Pancreas (tissue), 10 donors: Measurements from ENCODE around the gene MGST2. TPM values are rescaled to one million over a fixed set of nuclear protein-coding genes. Genes with fewer than 3 reads are reported as not detected.
"Not testable (repeated sequence)": the region's sequence is repeated elsewhere in the genome, so short reads cannot be mapped to it uniquely, and the experiment has no call there.

Source experiments
- ATAC-seq, 4 donors: fragments of 200-7000 bp; cut with Tn5 transposase; one replicate each; pipeline versions ENCODE4 v1.8.0 to v1.9.1; 2020; ENCODE audit warnings: mild to moderate bottlenecking in 4 of 4, moderate library complexity in 4 of 4
- DNase-seq, 6 donors: peaks; one replicate each; pipeline ENCODE4 v3.0.0-alpha.2; 2020
- FAIRE-seq: peaks from 2 replicates; lab custom pipeline; 2012; peaks lifted over from hg19 to GRCh38; lab: Jason Lieb, UNC
- H3K27ac ChIP-seq, 4 donors: fragments of 200-600 bp; sonication (generic); 1 replicate in 3 of 4; 2 replicates in 1 of 4; pipeline versions ENCODE4 v1.5.0 to v1.8.0; 2020
- H3K27me3 ChIP-seq, 4 donors: fragments of 200-600 bp; one replicate each; pipeline ENCODE4 v1.8.0; 2021
- H3K36me3 ChIP-seq, 3 donors: fragments of 200-600 bp; sonication (generic) in 1 of 3; one replicate each; pipeline versions ENCODE4 v1.5.0 to v1.8.0; 2020 to 2021
- H3K4me1 ChIP-seq, 3 donors: fragments of 200-600 bp; one replicate each; pipeline ENCODE4 v1.8.0; 2021
- H3K4me3 ChIP-seq, 4 donors: fragments of 200-600 bp; sonication (generic) in 2 of 4; one replicate each; pipeline versions ENCODE4 v1.5.0 to v1.8.0; 2020 to 2021
- H3K9me3 ChIP-seq, 4 donors: fragments of 200-600 bp; one replicate each; pipeline ENCODE4 v1.8.0; 2021
- CTCF ChIP-seq, 4 donors: fragments of 200-600 bp; sonication (generic) in 3 of 4; IDR thresholded peaks; one replicate each; pipeline versions ENCODE4 v1.5.0 to v1.8.0; 2021; ENCODE audit warnings: antibody characterized with exemption in 4 of 4
- WGBS, 2 donors: extraction: QIAGEN DNeasy Blood & Tissue Kit; methylation state at CpG; one replicate each; pipeline ENCODE4 v1.1.7; 2013; 5-methylcytosine and 5-hydroxymethylcytosine counted together
- intact Hi-C, 3 donors: fragments of 100-400 bp; cut with DNase I; formaldehyde crosslinking; loops; one replicate each; pipeline versions ENCODE4 v1.11.1 to v1.14.2; 2022
- polyA plus RNA-seq, 2 donors: library from polyadenylated mRNA; stranded (reverse); fragments of 200-250 nt; gene quantifications; one replicate each; pipeline ENCODE4 v1.2.3, GENCODE V29; 2013
- total RNA-seq, 6 donors: library from RNA; stranded (reverse); fragmentation: NEBNext Ultra II Directional in 4 of 6; extraction: Animal tissue kit (Norgen Biotek cat#: 25700) in 4 of 6; gene quantifications; one replicate each; pipeline versions ENCODE4 v1.2.1 to v1.2.4, GENCODE V29; 2021 to 2023
- donor health status: healthy with polysubstance abuse.
- donor health status: DM: no; HTN: no; CAD: no; lungs with moderate emphysema.
- donor health status: DM: no; HTN: no; CAD: no.
- donor health status: control.
- donor health status: control.
- donor health status: Bipolar disorder and iron deficiency.
- donor health status: DM: yes; HTN: yes; CAD: no.
- donor health status: DM: no; HTN: no; CAD: no.
- donor health status: DM: no; HTN: no; CAD: no.
- donor health status: DM: yes; HTN: yes; CAD: no.

Gene MGST2
- total and polyA plus RNA-seq, 8 donors, result 23.9 to 60.8 (median 33.2) TPM

- no peaks in the 10 kb centered on the region for H3K36me3 ChIP-seq
- 61 to 68% methylated on average over 17 of the region's 17 CpGs for WGBS, 2 donors
- TF ChIP-seq CTCF (IDR thresholded peaks at IDR 0.05), result no peak
- no peak overlapping the region for H3K27ac ChIP-seq
- no peak for DNase-seq
- peak overlapping the region in 2 of 4 donors; percentile 20 to 30 for H3K4me3 ChIP-seq
- no peaks in the 10 kb centered on the region for H3K9me3 ChIP-seq
- intact Hi-C loops, result no loop called here
- no peaks in the 10 kb centered on the region for H3K4me1 ChIP-seq
- FAIRE-seq, result no peak
- peak in 3 of 4 donors; percentile 31 to 52 (median 46) for ATAC-seq
- H3K27me3 ChIP-seq, result no peaks in the 10 kb centered on the region
Measured at GRCh38 chr4:139633195-139633594, 32.4 kb upstream of the MGST2 start.

GRCh38 chr4:139633661-139634060 is 32.0 kb upstream of the MGST2 start:
- FAIRE-seq (no peak), DNase-seq (peak in 2 of 6 donors; percentile 19 to 40), ATAC-seq (peak; percentile 80 to 98 (median 95))
- 13 to 17% methylated on average over 11 of the region's 11 CpGs for WGBS, 2 donors
- Histone ChIP-seq H3K4me3 (peak overlapping the region in 2 of 4 donors; percentile 20 to 30), H3K9me3 (no peaks in the 10 kb centered on the region), H3K27ac (no peak overlapping the region), H3K4me1 (no peaks in the 10 kb centered on the region), H3K36me3 (no peaks in the 10 kb centered on the region), H3K27me3 (no peaks in the 10 kb centered on the region)
- intact Hi-C loops, result no loop called here
- peak in 3 of 4 donors; percentile 26 to 37 (median 34) for TF ChIP-seq CTCF (IDR thresholded peaks at IDR 0.05)

GRCh38 chr4:139635966-139636365 is 29.7 kb upstream of the MGST2 start:
- no peak for ATAC-seq
- no peak for DNase-seq
- WGBS, 2 donors, result 62 to 63% methylated on average over 3 of the region's 3 CpGs
- H3K9me3 ChIP-seq, result no peaks in the 10 kb centered on the region
- H3K36me3 ChIP-seq, result no peaks in the 10 kb centered on the region
- H3K4me1 ChIP-seq, result no peaks in the 10 kb centered on the region
- H3K4me3 ChIP-seq, result no peak overlapping the region
- FAIRE-seq, result no peak
- intact Hi-C loops, result no loop called here
- no peaks in the 10 kb centered on the region for H3K27me3 ChIP-seq
- no peak for TF ChIP-seq CTCF (IDR thresholded peaks at IDR 0.05)
- no peak overlapping the region for H3K27ac ChIP-seq

GRCh38 chr4:139638306-139638705 is 27.3 kb upstream of the MGST2 start:
- H3K27ac ChIP-seq, H3K36me3 ChIP-seq, H3K4me3 ChIP-seq, H3K4me1 ChIP-seq, H3K9me3 ChIP-seq, ATAC-seq, intact Hi-C loops, H3K27me3 ChIP-seq, DNase-seq, FAIRE-seq: not testable (repeated sequence)
- 57 to 90% methylated on average over 3 of the region's 3 CpGs for WGBS, 2 donors

GRCh38 chr4:139639654-139640053 is 26.0 kb upstream of the MGST2 start:
- FAIRE-seq (no peak), ATAC-seq (no peak), DNase-seq (no peak)
- intact Hi-C loops, result no loop called here
- Histone ChIP-seq H3K36me3 (no peaks in the 10 kb centered on the region), H3K4me3 (no peak overlapping the region), H3K27ac (no peak overlapping the region), H3K4me1 (no peaks in the 10 kb centered on the region), H3K27me3 (no peaks in the 10 kb centered on the region), H3K9me3 (no peaks in the 10 kb centered on the region)
- WGBS, 2 donors, result 76 to 90% methylated on average over 5 of the region's 5 CpGs
- TF ChIP-seq CTCF (IDR thresholded peaks at IDR 0.05), result no peak
